ENCODE data around the gene DROSHA. TPM values are rescaled to one million over a fixed set of nuclear protein-coding genes. Genes with fewer than 3 reads are reported as not detected.

DROSHA gene
- total and polyA plus RNA-seq, 2 of the 8 experiments (the other 6 are each of a cell fraction or from before 2014, with no cell fraction given): 65.9 to 122 TPM

DNA sequence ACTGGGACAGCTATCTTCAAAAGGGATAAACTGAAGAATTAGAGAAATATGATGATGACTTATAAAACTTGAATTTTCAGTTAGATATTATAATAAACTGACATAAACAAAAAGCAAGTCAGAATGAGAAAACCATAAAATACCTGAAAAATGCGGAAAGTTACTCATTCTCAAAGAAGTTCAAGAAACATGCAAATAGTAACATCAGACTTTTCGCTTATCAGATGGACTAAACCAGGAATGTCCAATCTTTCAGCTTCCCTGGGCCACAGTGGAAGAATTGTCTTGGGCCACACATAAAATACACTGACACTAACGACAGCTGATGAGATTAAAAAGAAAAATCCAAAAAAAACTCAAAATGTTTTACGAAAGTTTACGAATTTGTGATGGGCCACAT lies 53.9 kb downstream of the DROSHA start:
- ChIA-PET CTCF (ENCODE audit: partially characterized antibody) (no interaction called here), POLR2A (ENCODE audit: partially characterized antibody) (no interaction called here)
- no peak overlapping the region for H4K5ac ChIP-seq (ENCODE audit: insufficient read length, low read depth, low read length)
- H4K20me1 ChIP-seq (replicated peaks in 1 of 2; ENCODE audit: control insufficient read depth in 1 of 2, insufficient read depth in 2 of 2, low read length in 2 of 2): peaks cover 0 to 4% of the 10 kb centered on the region in 2 experiments
- no peak overlapping the region for H2BK5ac ChIP-seq (ENCODE audit: low read depth, low read length)
- no peak overlapping the region for H2BK120ac ChIP-seq (replicated peaks; ENCODE audit: low read depth, low read length)
- H2AK5ac ChIP-seq (ENCODE audit: low read depth, low read length): no peak overlapping the region
- peaks cover 2% of the 10 kb centered on the region; the same call in 1 of the 2 replicates for H3K79me1 ChIP-seq (ENCODE audit: low read depth, low read length)
- no peak overlapping the region for H3K23ac ChIP-seq (ENCODE audit: insufficient read length)
- H4K8ac ChIP-seq (ENCODE audit: extremely low read depth, insufficient read depth, low read length): no peak overlapping the region
- H3K9ac ChIP-seq (replicated peaks in 1 of 4; ENCODE audit: extremely low read depth in 1 of 4, low read depth in 3 of 4, low read length in 3 of 4): no peak overlapping the region
- H2AFZ ChIP-seq (ENCODE audit: low read length): no peak overlapping the region
- H3K18ac ChIP-seq (ENCODE audit: extremely low read depth, low read length): no peak overlapping the region
- 97% methylated on average over 5 of the region's 5 CpGs; no CpG with 5 or more reads in 1 of the 2 experiments for WGBS, 2 experiments (ENCODE audit: extremely low coverage in 1 of 2, insufficient coverage in 1 of 2, insufficient read length in 1 of 2, insufficient replicate concordance in 2 of 2, low coverage in 1 of 2, low lambda C conversion rate in 2 of 2, missing lambda C conversion rate in 1 of 2)
- H3K14ac ChIP-seq (ENCODE audit: insufficient read length): no peak overlapping the region
- H2BK15ac ChIP-seq (ENCODE audit: low read length): no peak overlapping the region
- H3K4me3 ChIP-seq (ENCODE audit: extremely low read depth in 1 of 4, insufficient read depth in 2 of 4, low read depth in 3 of 4, low read length in 4 of 4): no peak overlapping the region
- peaks cover 2 to 9% (median 5%) of the 10 kb centered on the region in 4 experiments; a peak in 5 of 8 replicates for H3K36me3 ChIP-seq (ENCODE audit: control insufficient read depth in 2 of 4, insufficient read depth in 4 of 4, low read length in 3 of 4)
- no peak overlapping the region for H3K27ac ChIP-seq (ENCODE audit: low read depth, low read length)
- H3K9me3 ChIP-seq (ENCODE audit: insufficient read depth in 2 of 2, low read depth in 1 of 2, low read length in 1 of 2): no peaks in the 10 kb centered on the region
- H4K91ac ChIP-seq (replicated peaks; ENCODE audit: insufficient read length, low read length): no peak overlapping the region
- H3K4me1 ChIP-seq (replicated peaks in 1 of 4; ENCODE audit: control insufficient read depth in 3 of 4, insufficient read depth in 4 of 4, low read length in 3 of 4): no peaks in the 10 kb centered on the region
- no peak overlapping the region for H2BK12ac ChIP-seq (ENCODE audit: low read depth, low read length)
- no peak overlapping the region for H3K4ac ChIP-seq (replicated peaks; ENCODE audit: insufficient read length, low read depth, low read length)
- no peaks in the 10 kb centered on the region for H3K79me2 ChIP-seq (ENCODE audit: control insufficient read depth in 1 of 2, insufficient read depth in 2 of 2, low read length in 2 of 2)
- DNase-seq (ENCODE audit: low read depth in 1 of 2, low spot score in 2 of 2) (no peak), FAIRE-seq (no peak)
- no peak overlapping the region for H3K56ac ChIP-seq (replicated peaks; ENCODE audit: insufficient read length, low read depth, low read length)
- H3K4me2 ChIP-seq (ENCODE audit: insufficient read depth in 1 of 2, low read depth in 2 of 2, low read length in 2 of 2): no peak overlapping the region
- TF ChIP-seq TEAD4 (IDR thresholded peaks at IDR 0.05; ENCODE audit: low read depth, low read length) (no peak), EZH2 (IDR thresholded peaks at IDR 0.05; ENCODE audit: low read depth, low read length, severe bottlenecking) (no peak), JUND (IDR thresholded peaks at IDR 0.05; ENCODE audit: low read length) (no peak), POU5F1 (IDR thresholded peaks at IDR 0.05; ENCODE audit: low read depth, low read length) (no peak), GABPA (IDR thresholded peaks at IDR 0.05; ENCODE audit: borderline replicate concordance, insufficient read depth, low read length) (no peak), MAFK (IDR thresholded peaks at IDR 0.05; ENCODE audit: low read depth, low read length) (no peak), CBX5 (IDR thresholded peaks at IDR 0.05; ENCODE audit: low read depth, low read length) (no peak), KDM4A (IDR thresholded peaks at IDR 0.05; ENCODE audit: low read depth, low read length, severe bottlenecking) (no peak), SP4 (IDR thresholded peaks at IDR 0.05; ENCODE audit: low read length) (no peak), SUZ12 (IDR thresholded peaks at IDR 0.05; ENCODE audit: low read length) (no peak), ZNF274 (IDR thresholded peaks at IDR 0.05; ENCODE audit: borderline replicate concordance, extremely low read depth, low read length) (no peak), SIN3A (conservative IDR thresholded peaks at IDR 0.05 in 1 of 2, IDR thresholded peaks at IDR 0.05 in 1 of 2; ENCODE audit: low read depth in 1 of 2, low read length in 2 of 2) (no peak), BCL11A (IDR thresholded peaks at IDR 0.05; ENCODE audit: low read depth in 2 of 2, low read length in 2 of 2) (no peak), SAP30 (IDR thresholded peaks at IDR 0.05; ENCODE audit: insufficient read depth, insufficient replicate concordance, low read length) (no peak)
- TF ChIP-seq, protein P1, sequence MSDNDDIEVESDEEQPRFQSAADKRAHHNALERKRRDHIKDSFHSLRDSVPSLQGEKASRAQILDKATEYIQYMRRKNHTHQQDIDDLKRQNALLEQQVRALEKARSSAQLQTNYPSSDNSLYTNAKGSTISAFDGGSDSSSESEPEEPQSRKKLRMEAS (IDR thresholded peaks at IDR 0.05): no peak
- H3K23me2 ChIP-seq (ENCODE audit: low read depth, low read length): no peaks in the 10 kb centered on the region
- no peaks in the 10 kb centered on the region for H3K27me3 ChIP-seq (replicated peaks in 1 of 4; ENCODE audit: control insufficient read depth in 3 of 4, extremely low read depth in 1 of 4, insufficient read depth in 3 of 4, low read length in 3 of 4)
- no peak overlapping the region for H2BK20ac ChIP-seq (ENCODE audit: low read length)

Measured in H1 (cell line).